SW 1271 (cell line): ENCODE measurements around the gene SSBP3.
"Not testable (repeated sequence)": the region's sequence is repeated elsewhere in the genome, so short reads cannot be mapped to it uniquely, and the experiment has no call there.

Source experiments
- DNase-seq, 2 experiments: peaks; one replicate each; lab custom pipeline; 2025; lab: John Stamatoyannopoulos, UW

Gene SSBP3

GRCh38 chr1:54392401-54392800 lies 13.8 kb downstream of the SSBP3 start:
- no peak for DNase-seq

- DNase-seq: no peak
Measured at GRCh38 chr1:54391450-54392209, 14.6 kb downstream of the SSBP3 start.

- no peak for DNase-seq
Measured at GRCh38 chr1:54390655-54391054, 15.5 kb downstream of the SSBP3 start.

GRCh38 chr1:54389608-54390007 lies 16.6 kb downstream of the SSBP3 start:
- DNase-seq: not testable (repeated sequence)

GRCh38 chr1:54387419-54387818 lies 18.8 kb downstream of the SSBP3 start:
- DNase-seq: no peak

- no peak for DNase-seq
Measured at GRCh38 chr1:54385727-54386022, 20.5 kb downstream of the SSBP3 start.

- DNase-seq: no peak
Measured at GRCh38 chr1:54384918-54385726, 21.1 kb downstream of the SSBP3 start.

GRCh38 chr1:54384471-54384870 lies 21.7 kb downstream of the SSBP3 start:
- DNase-seq: no peak

GRCh38 chr1:54381524-54381923 lies 24.7 kb downstream of the SSBP3 start:
- no peak for DNase-seq

- DNase-seq: no peak
Measured at GRCh38 chr1:54380290-54380882, 25.8 kb downstream of the SSBP3 start.

GRCh38 chr1:54379555-54380289 lies 26.5 kb downstream of the SSBP3 start:
- DNase-seq: no peak

GRCh38 chr1:54378874-54379554 lies 27.2 kb downstream of the SSBP3 start:
- DNase-seq: no peak

- no peak for DNase-seq
Measured at GRCh38 chr1:54378157-54378873, 27.9 kb downstream of the SSBP3 start.

GRCh38 chr1:54377040-54377691 lies 29.0 kb downstream of the SSBP3 start:
- DNase-seq: no peak

- no peak for DNase-seq
Measured at GRCh38 chr1:54376430-54377039, 29.7 kb downstream of the SSBP3 start.

- peak in 1 of 2 experiments; percentile 3 for DNase-seq
Measured at GRCh38 chr1:54375712-54376429, 30.3 kb downstream of the SSBP3 start.

GRCh38 chr1:54375298-54375697 lies 30.9 kb downstream of the SSBP3 start:
- no peak for DNase-seq

- no peak for DNase-seq
Measured at GRCh38 chr1:54374766-54375165, 31.4 kb downstream of the SSBP3 start.

GRCh38 chr1:54372978-54373377 lies 33.2 kb downstream of the SSBP3 start:
- DNase-seq: no peak

- no peak for DNase-seq
Measured at GRCh38 chr1:54371942-54372275, 34.3 kb downstream of the SSBP3 start.
